GM18951 (cell line): ENCODE data around the gene NEO1.
"Not testable (repeated sequence)": the region's sequence is repeated elsewhere in the genome, so short reads cannot be mapped to it uniquely, and the experiment has no call there.

ENCODE experiments used
- POLR2A ChIP-seq: IDR thresholded peaks from 4 replicates; pipeline ENCODE4 v1.6.1; 2011; ENCODE audit warnings: mild to moderate bottlenecking; ENCODE audit not compliant: insufficient read length, insufficient read depth; ENCODE audit errors: extremely low read depth
- in situ Hi-C: fragments of 300-500 bp; cut with MboI; formaldehyde crosslinking; loops from one replicate; pipeline ENCODE4 v1.12.0; 2022; ENCODE audit warnings: low sequenced_read_pairs, mixed read lengths, inconsistent platforms; ENCODE audit not compliant: unreplicated experiment

The NEO1 gene

GRCh38 chr15:73298522-73299245 lies 246.4 kb downstream of the NEO1 start:
- no peak for TF ChIP-seq POLR2A
- in situ Hi-C loops = loop anchor here (25.0 kb wide), 1 partner anchor 414 kb away; no protein-coding TSS in a partner anchor

- in situ Hi-C loops = not testable (repeated sequence)
Measured at GRCh38 chr15:73300286-73300685, 248.0 kb downstream of the NEO1 start.

- in situ Hi-C loops = no loop called here
- TF ChIP-seq POLR2A = no peak
Measured at GRCh38 chr15:73303636-73304035, 251.4 kb downstream of the NEO1 start.

GRCh38 chr15:73305331-73306211 lies 253.3 kb downstream of the NEO1 start:
- TF ChIP-seq POLR2A = no peak
- in situ Hi-C loops = no loop called here

GRCh38 chr15:73308305-73308704 lies 256.0 kb downstream of the NEO1 start:
- in situ Hi-C loops = no loop called here
- TF ChIP-seq POLR2A = no peak

DNA sequence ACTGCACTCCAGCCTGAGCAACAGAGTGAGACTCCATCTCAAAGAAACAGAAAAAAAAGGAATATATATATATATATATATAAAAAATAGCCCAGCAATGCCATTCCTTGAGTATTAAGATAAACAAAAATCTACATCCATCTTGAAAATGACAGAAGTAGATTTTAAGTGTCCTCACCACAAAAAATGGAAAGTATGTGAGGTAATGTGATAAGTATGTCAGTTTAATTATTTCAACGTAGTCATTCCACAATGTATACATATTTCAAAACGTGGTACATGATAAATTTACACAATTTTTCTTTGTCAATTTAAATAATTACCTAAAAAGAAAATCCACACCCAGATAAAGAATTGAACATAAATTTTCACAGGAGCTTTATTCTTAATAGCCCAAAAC lies 261.6 kb downstream of the NEO1 start:
- TF ChIP-seq POLR2A = no peak
- in situ Hi-C loops = no loop called here

GRCh38 chr15:73317651-73318462 lies 265.6 kb downstream of the NEO1 start:
- no peak for TF ChIP-seq POLR2A
- in situ Hi-C loops = no loop called here

DNA sequence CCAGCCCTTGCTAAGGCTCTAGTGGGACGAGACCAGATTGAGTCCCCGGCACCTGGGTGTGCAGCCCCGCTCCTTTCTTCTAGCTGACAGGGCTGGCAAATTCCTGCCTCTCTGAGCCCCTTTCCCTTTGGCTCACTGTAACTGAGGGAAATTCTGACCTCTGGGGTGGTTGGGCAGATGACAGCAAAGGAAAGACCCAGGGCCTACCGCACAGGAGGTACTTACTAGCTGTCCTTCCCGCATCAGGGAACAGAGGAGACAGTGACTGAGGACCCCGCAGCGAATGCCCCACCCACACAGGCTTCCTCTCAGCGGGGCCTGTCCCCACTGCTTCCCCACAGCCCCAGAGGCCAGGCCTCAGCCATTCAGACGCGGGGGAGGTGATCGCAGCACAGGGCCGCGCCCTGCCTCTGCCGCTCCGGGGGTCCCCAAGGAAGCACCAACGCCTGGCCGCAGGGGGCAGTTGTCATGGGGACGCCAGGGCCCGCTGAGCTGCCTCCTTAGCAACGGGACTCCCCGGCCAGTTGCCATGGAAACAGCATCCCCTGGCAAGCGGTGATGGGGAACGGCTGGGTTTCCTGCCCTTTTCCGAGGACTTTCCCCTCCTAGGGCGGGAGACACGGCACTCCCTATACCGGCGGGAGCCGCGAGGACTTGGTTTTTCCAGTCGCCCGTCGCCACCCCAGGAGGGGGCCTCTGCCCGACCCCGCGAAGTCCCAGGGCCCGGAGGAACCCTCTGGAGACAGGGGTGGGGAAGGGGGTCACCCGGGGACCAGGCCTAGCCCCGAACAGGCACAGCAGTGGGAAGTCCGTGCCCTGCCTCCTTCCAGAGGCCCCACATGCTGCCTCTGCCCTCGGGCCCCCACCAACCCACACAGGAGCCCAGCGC lies 266.4 kb downstream of the NEO1 start:
- in situ Hi-C loops = no loop called here
- TF ChIP-seq POLR2A = no peak

- TF ChIP-seq POLR2A = no peak
- in situ Hi-C loops = no loop called here
Measured at GRCh38 chr15:73319460-73320245, 267.4 kb downstream of the NEO1 start.

DNA sequence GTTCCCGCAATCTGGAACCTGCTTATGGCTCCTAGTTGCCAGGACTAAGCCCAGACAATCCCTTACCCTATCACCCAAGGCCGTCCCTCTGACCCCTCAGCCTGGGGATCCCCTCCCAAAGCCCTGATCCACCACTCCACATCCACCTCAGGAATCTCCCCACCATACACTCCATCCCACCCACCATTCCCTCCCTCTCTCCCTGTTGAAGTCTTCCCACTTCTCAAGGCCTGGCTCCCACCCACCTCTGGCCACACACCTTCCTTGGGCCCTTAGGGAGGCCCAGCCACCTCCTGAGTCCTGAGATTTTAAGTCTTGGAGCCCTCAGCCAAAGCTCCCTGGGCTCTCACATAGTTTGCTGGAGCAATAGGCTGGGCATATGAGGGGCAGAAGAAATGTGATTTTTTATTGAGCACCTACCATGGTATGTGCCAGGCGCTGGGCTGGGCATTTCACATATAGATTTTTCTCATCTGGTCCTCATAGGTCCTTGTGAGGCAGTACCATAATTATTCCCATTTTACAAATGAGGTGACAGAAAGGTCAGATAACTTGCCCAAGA lies 268.4 kb downstream of the NEO1 start:
- no peak for TF ChIP-seq POLR2A

More for the DNA sequence above, 268.4 kb downstream of the NEO1 start:
- in situ Hi-C loops = no loop called here
